ENCODE results near the gene THOC6.

- TF ChIP-seq CTCF (IDR thresholded peaks at IDR 0.05) = no peak
- no peak for TF ChIP-seq POLR2A (IDR thresholded peaks at IDR 0.05)
Measured at GRCh38 chr16:3058139-3059030, 34.5 kb downstream of the THOC6 start.
